IMR-90 (cell line): Measurements from ENCODE around the gene ANKK1. TPM values are rescaled to one million over a fixed set of nuclear protein-coding genes. Genes with fewer than 3 reads are reported as not detected.

Experiments
- ATAC-seq: fragments of 200-7000 bp; cut with Tn5 transposase; 2 replicates; pipeline ENCODE4 v1.9.1; 2020; ENCODE audit warnings: low read depth, mild to moderate bottlenecking, moderate library complexity
- BruUV-seq: library from RNA; stranded (reverse); fragments of 400-500 nt; replicated peaks from 2 replicates; lab custom pipeline; 2021; lab: Mats Ljungman, UMichigan
- CTCF ChIA-PET: fragments of 300-600 bp; formaldehyde crosslinking; extraction: SDS; loops from one replicate; lab custom pipeline; 2021; ENCODE audit warnings: antibody characterized with exemption; lab: Yijun Ruan, JAX
- POLR2A ChIA-PET: fragments of 300-600 bp; sonication (Branson Sonifier 250); formaldehyde crosslinking; loops from one replicate; lab custom pipeline; 2022; ENCODE audit warnings: antibody characterized with exemption; ENCODE audit not compliant: unreplicated experiment; lab: Charles Lee
- DNase-seq: peaks from one replicate; pipeline ENCODE4 v3.0.0; 2013
- H2AFZ ChIP-seq: replicated peaks from 2 replicates; pipeline ENCODE3; 2013; ENCODE audit warnings: low read length, mild to moderate bottlenecking; ENCODE audit not compliant: poor library complexity
- H2AK5ac ChIP-seq: 2 replicates; pipeline ENCODE4 v1.6.1; 2013; ENCODE audit warnings: low read depth, low read length, inconsistent platforms
- H2AK9ac ChIP-seq: replicated peaks from 2 replicates; pipeline ENCODE3; 2013; ENCODE audit warnings: mild to moderate bottlenecking, low read depth, low read length, moderate library complexity; ENCODE audit not compliant: poor library complexity
- H2BK120ac ChIP-seq: 2 replicates; pipeline ENCODE4 v1.6.1; 2013; ENCODE audit warnings: low read depth, low read length, inconsistent platforms
- H2BK15ac ChIP-seq: 3 replicates; pipeline ENCODE4 v1.6.1; 2013; ENCODE audit warnings: low read depth, low read length, inconsistent platforms
- H2BK20ac ChIP-seq: 2 replicates; pipeline ENCODE4 v1.6.1; 2013; ENCODE audit warnings: low read depth, mild to moderate bottlenecking, inconsistent platforms, low read length, moderate library complexity
- H2BK5ac ChIP-seq: 2 replicates; pipeline ENCODE4 v1.6.1; 2013; ENCODE audit warnings: mild to moderate bottlenecking, low read depth, low read length, inconsistent platforms; ENCODE audit not compliant: poor library complexity, severe bottlenecking
- H3K14ac ChIP-seq: replicated peaks from 2 replicates; pipeline ENCODE4 v1.6.1; 2013; ENCODE audit warnings: low read depth, low read length, inconsistent platforms
- H3K18ac ChIP-seq: 2 replicates; pipeline ENCODE4 v1.6.1; 2013; ENCODE audit warnings: low read depth, low read length, control low read depth
- H3K23ac ChIP-seq: 2 replicates; pipeline ENCODE4 v1.6.1; 2013; ENCODE audit warnings: low read depth, low read length, inconsistent platforms
- H3K27ac ChIP-seq: 2 replicates; pipeline ENCODE4 v1.5.1; 2013; ENCODE audit warnings: mild to moderate bottlenecking, control low read depth, low read length; ENCODE audit not compliant: insufficient read depth
- H3K27me3 ChIP-seq: 2 replicates; pipeline ENCODE4 v1.6.1; 2013; ENCODE audit warnings: low read length; ENCODE audit not compliant: control insufficient read depth, insufficient read depth
- H3K36me3 ChIP-seq: 2 replicates; pipeline ENCODE4 v1.6.1; 2013; ENCODE audit warnings: low read length, mixed read lengths; ENCODE audit not compliant: control insufficient read depth, insufficient read depth
- H3K4ac ChIP-seq: 2 replicates; pipeline ENCODE4 v1.6.1; 2013; ENCODE audit warnings: low read depth, low read length, inconsistent platforms
- H3K4me1 ChIP-seq: 2 replicates; pipeline ENCODE4 v1.6.1; 2013; ENCODE audit warnings: low read length, mixed read lengths; ENCODE audit not compliant: control insufficient read depth, insufficient read depth
- H3K4me2 ChIP-seq: 2 replicates; pipeline ENCODE4 v1.6.1; 2013; ENCODE audit warnings: low read depth, mild to moderate bottlenecking, control low read depth, low read length, moderate library complexity
- H3K4me3 ChIP-seq: 2 replicates; pipeline ENCODE4 v1.5.1; 2013; ENCODE audit warnings: low read depth, mild to moderate bottlenecking, control low read depth, low read length, moderate library complexity; ENCODE audit not compliant: insufficient read depth
- H3K56ac ChIP-seq: 2 replicates; pipeline ENCODE4 v1.6.1; 2013; ENCODE audit warnings: low read length, inconsistent platforms; ENCODE audit not compliant: insufficient read depth; ENCODE audit errors: extremely low read depth
- H3K79me1 ChIP-seq, 2 experiments: 2 replicates each; pipeline ENCODE4 v1.6.1; 2013; ENCODE audit warnings: low read length in 2 of 2, inconsistent platforms in 1 of 2, low read depth in 1 of 2
- H3K9ac ChIP-seq: 2 replicates; pipeline ENCODE4 v1.6.1; 2013; ENCODE audit warnings: low read depth, low read length, control low read depth
- H3K9me1 ChIP-seq: 2 replicates; pipeline ENCODE4 v1.6.1; 2013; ENCODE audit warnings: low read length, inconsistent platforms; ENCODE audit not compliant: insufficient read depth
- H3K9me3 ChIP-seq: 2 replicates; pipeline ENCODE4 v1.6.1; 2013; ENCODE audit warnings: low read length; ENCODE audit not compliant: control insufficient read depth, insufficient read depth
- H4K20me1 ChIP-seq: 2 replicates; pipeline ENCODE4 v1.6.1; 2013; ENCODE audit warnings: low read length, inconsistent platforms; ENCODE audit not compliant: insufficient read depth
- H4K5ac ChIP-seq: 2 replicates; pipeline ENCODE4 v1.6.1; 2013; ENCODE audit warnings: mild to moderate bottlenecking, low read depth, low read length, control low read depth
- H4K8ac ChIP-seq, 2 experiments: 2 replicates each; pipeline ENCODE4 v1.6.1; 2013; ENCODE audit warnings: low read depth in 2 of 2, low read length in 2 of 2, control low read depth in 1 of 2, inconsistent platforms in 1 of 2
- H4K91ac ChIP-seq: 2 replicates; pipeline ENCODE4 v1.6.1; 2013; ENCODE audit warnings: low read depth, low read length, inconsistent platforms; ENCODE audit not compliant: insufficient read depth
- BHLHE40 ChIP-seq: fragments of 150-350 bp; IDR thresholded peaks from 2 replicates; pipeline ENCODE4 v1.6.1; 2016; ENCODE audit warnings: mild to moderate bottlenecking, low read depth, low read length
- CEBPB ChIP-seq: IDR thresholded peaks from 2 replicates; pipeline ENCODE4 v1.6.1; 2012; ENCODE audit warnings: low read depth, low read length, improper control_type of control experiment
- CHD1 ChIP-seq: IDR thresholded peaks from 2 replicates; pipeline ENCODE4 v1.6.1; 2012; ENCODE audit warnings: low read depth, low read length, improper control_type of control experiment
- FOS ChIP-seq: fragments of 150-350 bp; IDR thresholded peaks from 2 replicates; pipeline ENCODE4 v1.6.1; 2016; ENCODE audit warnings: low read depth, low read length
- MAFK ChIP-seq: IDR thresholded peaks from 2 replicates; pipeline ENCODE4 v1.6.1; 2012; ENCODE audit warnings: low read depth, low read length, improper control_type of control experiment
- MXI1 ChIP-seq: IDR thresholded peaks from 2 replicates; pipeline ENCODE4 v1.6.1; 2012; ENCODE audit warnings: low read depth, mild to moderate bottlenecking, low read length, moderate library complexity, borderline replicate concordance
- NFE2L2 ChIP-seq: fragments of 150-350 bp; IDR thresholded peaks from 2 replicates; pipeline ENCODE4 v1.6.1; 2016; ENCODE audit warnings: low read depth, mild to moderate bottlenecking, low read length
- POLR2A ChIP-seq: IDR thresholded peaks from 2 replicates; pipeline ENCODE4 v1.6.1; 2012; ENCODE audit warnings: mild to moderate bottlenecking, low read depth, low read length
- RAD21 ChIP-seq: IDR thresholded peaks from 2 replicates; pipeline ENCODE4 v1.6.1; 2012; ENCODE audit warnings: low read length, improper control_type of control experiment
- RCOR1 ChIP-seq: IDR thresholded peaks from 2 replicates; pipeline ENCODE4 v1.6.1; 2012; ENCODE audit warnings: mild to moderate bottlenecking, low read length, improper control_type of control experiment; ENCODE audit not compliant: insufficient replicate concordance
- RFX5 ChIP-seq: IDR thresholded peaks from 2 replicates; pipeline ENCODE4 v1.8.0; 2012; ENCODE audit warnings: low read depth, mild to moderate bottlenecking, low read length, moderate library complexity
- SMC3 ChIP-seq: fragments of 150-350 bp; IDR thresholded peaks from 2 replicates; pipeline ENCODE4 v1.6.1; 2016; ENCODE audit warnings: low read depth, mild to moderate bottlenecking, antibody characterized with exemption, low read length, moderate library complexity
- WGBS, 2 experiments: methylation state at CpG; one replicate each; pipeline versions ENCODE4 v1.1.5 to v1.1.7; 2013; ENCODE audit warnings: missing lambda C conversion rate in 2 of 2; ENCODE audit not compliant: insufficient read length in 1 of 2; ENCODE audit errors: extremely low coverage in 2 of 2; 5-methylcytosine and 5-hydroxymethylcytosine counted together
- dilution Hi-C: fragments of 300-500 bp; cut with HindIII; formaldehyde crosslinking; loops from one replicate; pipeline ENCODE4 v1.14.3; 2018; ENCODE audit warnings: low sequenced_read_pairs; ENCODE audit not compliant: unreplicated experiment
- in situ Hi-C: fragments of 300-500 bp; cut with MboI; formaldehyde crosslinking; loops from 3 replicates; pipeline ENCODE4 v1.14.3; 2019; ENCODE audit warnings: low sequenced_read_pairs, inconsistent platforms, mixed read lengths
- intact Hi-C: fragments of 100-400 bp; cut with micrococcal nuclease; formaldehyde crosslinking; loops from 2 replicates; pipeline ENCODE4 v1.10.0; 2022
- polyA plus RNA-seq, 3 experiments: library from polyadenylated mRNA; depleted of rRNA; stranded (reverse); fragments of >200 nt; gene quantifications; 2 replicates each; pipeline ENCODE4 v1.2.3, GENCODE V29; 2012; ENCODE audit warnings: low replicate concordance in 1 of 3
- total RNA-seq: library from RNA; depleted of rRNA; stranded (reverse); fragments of >200 nt; gene quantifications from 2 replicates; pipeline ENCODE4 v1.2.3, GENCODE V29; 2012
- TF ChIP-seq, protein P1 (sequence below): fragments of 150-350 bp; IDR thresholded peaks from 2 replicates; pipeline ENCODE4 v1.6.1; 2016; ENCODE audit warnings: low read depth, mild to moderate bottlenecking, low read length, moderate library complexity, borderline replicate concordance

The ANKK1 gene
- total and polyA plus RNA-seq, 2 of the 4 experiments (the other 2 are of a cell fraction), result not detected

GRCh38 chr11:113384551-113384950 is 3.0 kb upstream of the ANKK1 start:
- CTCF ChIA-PET, result interaction anchor here (0.7 kb wide), 1 partner anchor 505 kb away, joined by 3 read pairs; no protein-coding TSS in a partner anchor
- H3K27ac ChIP-seq, result no peak overlapping the region

More at GRCh38 chr11:113384551-113384950, 3.0 kb upstream of the ANKK1 start:
- Histone ChIP-seq H3K4me2 (no peak overlapping the region), H4K91ac (no peak overlapping the region), H2BK120ac (no peak overlapping the region), H2AK9ac (no peak overlapping the region), H3K27me3 (peaks cover 35% of the 10 kb centered on the region), H2BK15ac (no peak overlapping the region), H3K9me1 (no peaks in the 10 kb centered on the region), H3K18ac (no peak overlapping the region), H3K56ac (no peak overlapping the region), H4K20me1 (no peaks in the 10 kb centered on the region), H3K4me1 (no peaks in the 10 kb centered on the region), H3K23ac (no peak overlapping the region), H4K8ac (no peak overlapping the region), H2AK5ac (no peak overlapping the region), H3K9ac (no peak overlapping the region), H3K9me3 (no peaks in the 10 kb centered on the region), H3K4me3 (no peak overlapping the region), H3K36me3 (no peaks in the 10 kb centered on the region), H3K4ac (no peak overlapping the region), H2BK20ac (no peak overlapping the region), H3K14ac (no peak overlapping the region), H4K5ac (no peak overlapping the region), H2BK5ac (no peak overlapping the region), H3K79me1 (no peaks in the 10 kb centered on the region), H2AFZ (peak overlapping the region; percentile 19)
- BruUV-seq, result no TSS peak
- no peak for TF ChIP-seq MAFK
- TF ChIP-seq SMC3, result no peak
- no peak for TF ChIP-seq NFE2L2
- TF ChIP-seq, protein P1, sequence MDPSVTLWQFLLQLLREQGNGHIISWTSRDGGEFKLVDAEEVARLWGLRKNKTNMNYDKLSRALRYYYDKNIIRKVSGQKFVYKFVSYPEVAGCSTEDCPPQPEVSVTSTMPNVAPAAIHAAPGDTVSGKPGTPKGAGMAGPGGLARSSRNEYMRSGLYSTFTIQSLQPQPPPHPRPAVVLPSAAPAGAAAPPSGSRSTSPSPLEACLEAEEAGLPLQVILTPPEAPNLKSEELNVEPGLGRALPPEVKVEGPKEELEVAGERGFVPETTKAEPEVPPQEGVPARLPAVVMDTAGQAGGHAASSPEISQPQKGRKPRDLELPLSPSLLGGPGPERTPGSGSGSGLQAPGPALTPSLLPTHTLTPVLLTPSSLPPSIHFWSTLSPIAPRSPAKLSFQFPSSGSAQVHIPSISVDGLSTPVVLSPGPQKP, result no peak
- TF ChIP-seq CEBPB, result peak; percentile 95
- no peak for TF ChIP-seq CHD1
- no peak for TF ChIP-seq RFX5
- no peak for TF ChIP-seq RAD21
- no peak for TF ChIP-seq POLR2A
- TF ChIP-seq BHLHE40, result 0 out of 2 replicates have a peak, but pooled peaks have one; percentile 18
- TF ChIP-seq FOS, result peak; percentile 51; the same call in 1 of the 2 replicates
- peak; percentile 44 for TF ChIP-seq RCOR1
- TF ChIP-seq MXI1, result no peak
- intact Hi-C loops (loop anchor here (5.0 kb wide), 1 partner anchor 148 kb away; no protein-coding TSS in a partner anchor), dilution Hi-C loops (no loop called here), in situ Hi-C loops (no loop called here)
- DNase-seq (peak; percentile 96), ATAC-seq (peak; percentile 97)
- no CpG with 5 or more reads among the region's 3 CpGs for WGBS, 2 experiments
- POLR2A ChIA-PET, result no interaction called here
